Stimulated activated CD4-positive, alpha-beta T cell treated with anti-CD3 and anti-CD28 coated beads, Interleukin-4, amount 100 ng/mL, for 48 hours (primary cell): ENCODE results near the gene PLAA.
A peak's percentile ranks its signal among the peaks of the same experiment; 100 is the strongest.
"Not testable (repeated sequence)": the region's sequence is repeated elsewhere in the genome, so short reads cannot be mapped to it uniquely, and the experiment has no call there.

Experiments used
- DNase-seq, 2 donors: peaks; one replicate each; pipeline ENCODE4 v3.0.0-alpha.2; 2020; ENCODE audit warnings: low read depth in 2 of 2

PLAA gene

GRCh38 chr9:26935847-26936246 lies 11.2 kb downstream of the PLAA start:
- no peak for DNase-seq

GRCh38 chr9:26928902-26929495 lies 18.0 kb downstream of the PLAA start:
- no peak for DNase-seq

- DNase-seq: no peak
Measured at GRCh38 chr9:26925609-26926008, 21.4 kb downstream of the PLAA start.

DNA sequence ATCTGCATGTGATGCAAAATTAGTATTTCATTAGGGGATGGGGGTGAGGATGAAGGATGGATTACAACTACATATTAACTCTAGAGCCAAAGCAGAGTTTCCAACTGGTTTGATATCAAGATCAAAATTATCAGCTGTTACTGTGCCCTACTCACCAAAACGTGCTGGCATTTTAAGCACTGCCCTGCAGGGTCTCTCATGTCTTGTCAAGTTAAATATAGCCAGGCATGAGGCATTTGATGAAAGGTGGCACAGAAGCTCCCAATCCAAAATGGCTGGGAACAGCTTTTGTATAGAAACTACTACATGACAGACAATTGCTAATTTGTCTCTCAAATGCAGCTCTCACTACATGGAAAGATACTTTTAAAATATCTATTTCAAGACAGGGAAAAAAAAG lies 27.3 kb downstream of the PLAA start:
- no peak for DNase-seq

DNA sequence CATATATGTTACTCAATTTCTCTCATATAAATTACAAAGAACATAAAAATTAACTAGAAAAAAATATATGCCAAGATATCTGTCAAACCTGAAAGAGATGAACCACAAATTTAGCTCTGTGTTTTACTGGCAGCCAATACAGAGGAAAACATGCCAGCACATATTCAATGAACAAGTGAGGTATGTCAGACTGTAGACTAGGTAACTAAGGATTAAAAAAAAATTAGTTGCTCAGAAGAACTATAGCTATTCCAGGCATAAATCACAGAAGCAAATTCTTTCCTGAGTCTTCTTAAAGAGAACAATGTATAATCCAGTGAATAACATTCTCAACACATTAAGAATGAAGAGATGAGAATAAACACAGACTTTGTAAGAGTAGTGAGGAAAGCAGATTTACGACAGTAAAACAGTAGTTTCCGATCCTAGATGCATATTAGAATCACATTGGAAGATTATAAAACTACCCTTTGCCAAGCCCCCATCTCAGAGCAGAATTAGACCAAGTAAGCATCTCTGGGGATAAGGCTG lies 33.8 kb downstream of the PLAA start:
- no peak for DNase-seq

- DNase-seq: no peak
Measured at GRCh38 chr9:26904671-26905070, 42.4 kb downstream of the PLAA start.

DNA sequence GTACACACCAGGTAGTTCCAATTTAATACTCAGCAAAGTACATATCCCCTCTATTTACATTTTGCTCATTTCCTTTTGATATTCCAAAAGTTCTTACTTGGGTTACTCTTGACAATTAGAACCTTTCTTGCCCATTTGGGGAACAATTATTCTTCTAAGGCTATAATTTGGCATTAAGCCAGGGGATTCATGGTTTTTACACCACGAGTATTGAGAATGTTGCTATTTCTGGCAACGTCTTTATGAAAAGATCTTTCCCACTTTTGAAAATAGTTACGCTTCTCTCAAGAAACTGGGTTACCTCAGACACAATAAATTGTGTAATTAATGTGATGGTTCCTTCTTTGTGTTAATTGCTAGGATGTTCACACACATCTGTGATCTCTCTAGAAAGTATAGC lies 43.0 kb downstream of the PLAA start:
- DNase-seq: no peak

DNA sequence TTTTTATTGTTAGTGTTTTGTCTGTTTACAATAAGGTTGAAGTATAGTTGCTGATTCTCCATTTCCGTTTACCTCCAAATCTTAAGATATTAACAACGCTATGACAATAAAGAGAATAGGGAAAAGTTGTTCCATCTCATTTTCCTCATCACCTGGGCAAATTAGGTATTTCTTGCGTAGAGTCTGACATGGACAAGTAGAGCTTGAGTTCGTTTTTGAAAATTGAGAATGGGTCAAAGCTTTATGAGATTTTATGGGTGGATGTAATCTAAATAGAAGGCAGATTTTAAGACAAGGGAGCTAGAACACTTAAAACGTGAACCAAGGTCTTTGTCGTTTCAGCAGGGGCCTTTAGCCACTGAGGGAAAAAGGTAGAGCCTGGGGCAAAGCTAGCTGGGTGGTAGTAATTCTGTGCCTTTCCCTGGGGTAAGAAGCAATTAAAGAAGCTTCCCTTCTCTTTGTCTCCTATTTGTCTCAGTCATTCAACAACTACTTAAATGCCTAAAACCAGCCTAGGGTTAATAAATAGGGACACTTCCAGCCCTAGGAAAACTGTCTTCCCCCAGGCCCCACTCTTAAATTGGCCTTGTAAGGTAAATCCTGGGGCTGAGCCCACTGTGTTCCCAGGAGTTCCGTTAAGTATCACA lies 53.9 kb downstream of the PLAA start:
- DNase-seq: no peak

GRCh38 chr9:26892251-26893029 lies 54.6 kb downstream of the PLAA start, which contains the start of gene CAAP1:
CAAP1 (minus strand) TSS chr9:26892802; CDS start chr9:26892715, 87 bp downstream.
- DNase-seq: peak; percentile 89 to 94

- no peak for DNase-seq
Measured at GRCh38 chr9:26891726-26892125, 55.3 kb downstream of the PLAA start.

- no peak for DNase-seq
Measured at GRCh38 chr9:26888271-26888670, 58.8 kb downstream of the PLAA start.

DNA sequence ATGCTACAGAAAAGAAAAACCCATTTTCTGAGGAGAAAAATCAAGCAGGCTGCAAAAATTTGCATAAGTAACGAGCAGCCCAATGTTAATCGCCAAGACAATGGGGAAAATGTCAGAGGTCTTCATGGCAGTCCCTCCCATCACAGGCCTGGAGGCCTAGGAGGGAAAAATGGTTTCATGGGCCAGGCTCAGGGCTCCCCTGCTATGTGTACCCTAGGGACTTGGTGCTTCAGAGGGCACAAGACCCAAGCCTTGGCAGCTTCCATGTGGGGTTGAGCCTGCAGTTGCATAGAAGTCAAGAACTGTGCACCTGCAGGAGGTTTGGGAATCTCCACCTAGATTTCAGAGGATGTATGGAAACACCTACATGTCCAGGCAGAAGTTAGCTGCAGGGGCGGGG lies 64.9 kb downstream of the PLAA start:
- DNase-seq: no peak

- no peak for DNase-seq
Measured at GRCh38 chr9:26880262-26880661, 66.8 kb downstream of the PLAA start.

- not testable (repeated sequence) for DNase-seq
Measured at GRCh38 chr9:26875155-26875554, 71.9 kb downstream of the PLAA start.

DNA sequence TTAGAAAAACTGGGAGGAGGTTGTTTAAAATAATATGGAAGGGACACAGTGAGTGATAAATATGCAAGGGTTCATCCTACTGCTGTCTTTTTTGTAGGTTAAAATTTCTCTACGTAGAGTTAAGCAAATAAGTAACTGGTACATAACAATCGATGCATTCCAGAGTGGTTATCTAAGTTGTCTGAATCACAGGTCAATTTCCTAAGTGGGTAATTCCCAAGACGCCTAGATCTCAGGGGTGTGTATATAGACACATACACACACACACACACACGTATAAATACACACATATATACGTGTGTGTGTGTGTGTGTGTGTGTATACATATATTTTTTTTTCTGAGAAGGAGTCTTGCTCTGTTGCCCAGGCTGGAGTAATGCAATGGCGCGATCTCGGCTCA lies 76.8 kb downstream of the PLAA start:
- no peak for DNase-seq

DNA sequence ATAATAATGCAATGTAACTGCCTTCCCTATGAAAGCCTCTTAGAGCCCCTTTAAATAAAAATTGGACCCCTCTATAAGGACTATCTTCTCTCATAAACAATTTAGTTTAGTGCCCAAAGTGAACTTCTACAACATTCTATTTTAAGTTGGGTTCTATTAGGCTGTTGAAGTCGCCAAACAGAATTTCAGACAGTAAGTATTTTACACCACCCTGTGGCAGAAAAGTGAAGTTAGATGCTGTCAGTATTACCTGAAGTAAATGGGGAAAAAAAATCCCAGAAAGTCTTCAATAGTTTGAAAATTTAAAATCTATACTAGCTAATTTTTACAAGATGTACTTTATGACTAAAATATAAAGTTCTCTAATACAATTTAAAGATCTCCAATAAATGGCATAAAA lies 84.0 kb downstream of the PLAA start:
- DNase-seq: no peak

DNA sequence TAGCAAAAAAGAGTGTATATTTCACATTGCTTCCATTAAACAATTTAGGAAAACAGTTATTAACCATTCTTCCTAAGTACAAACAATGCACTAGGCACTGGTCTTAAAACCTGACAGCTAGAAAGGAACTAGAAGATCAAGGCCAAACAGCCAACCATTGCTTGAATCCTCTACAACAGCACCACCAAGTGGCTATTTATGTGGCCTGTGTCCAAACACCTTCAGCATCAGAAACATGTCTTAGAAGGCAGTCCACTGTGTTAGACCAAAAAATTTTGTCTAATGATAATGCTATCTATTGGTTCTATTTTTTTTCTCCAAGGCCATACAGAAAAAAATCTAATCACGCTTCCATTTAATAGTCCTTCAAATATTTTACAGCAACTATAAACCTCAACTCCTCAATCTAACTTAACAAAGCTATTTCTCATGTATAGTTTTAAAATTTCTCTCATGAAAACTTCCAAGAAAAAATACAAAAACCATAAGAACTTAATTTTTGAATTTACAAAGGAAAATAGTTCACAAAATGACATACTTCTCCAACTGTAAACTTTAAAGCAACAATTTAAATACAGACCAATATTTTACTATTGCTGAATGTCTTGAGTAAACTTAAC lies 90.5 kb downstream of the PLAA start:
- DNase-seq: no peak
